Measurements from ENCODE around the gene KCNJ9. TPM values are rescaled to one million over a fixed set of nuclear protein-coding genes. Genes with fewer than 3 reads are reported as not detected.
A peak's percentile ranks its signal among the peaks of the same experiment; 100 is the strongest.

Gene KCNJ9
- total RNA-seq, 1 experiment from 2014 or later = not detected

DNA sequence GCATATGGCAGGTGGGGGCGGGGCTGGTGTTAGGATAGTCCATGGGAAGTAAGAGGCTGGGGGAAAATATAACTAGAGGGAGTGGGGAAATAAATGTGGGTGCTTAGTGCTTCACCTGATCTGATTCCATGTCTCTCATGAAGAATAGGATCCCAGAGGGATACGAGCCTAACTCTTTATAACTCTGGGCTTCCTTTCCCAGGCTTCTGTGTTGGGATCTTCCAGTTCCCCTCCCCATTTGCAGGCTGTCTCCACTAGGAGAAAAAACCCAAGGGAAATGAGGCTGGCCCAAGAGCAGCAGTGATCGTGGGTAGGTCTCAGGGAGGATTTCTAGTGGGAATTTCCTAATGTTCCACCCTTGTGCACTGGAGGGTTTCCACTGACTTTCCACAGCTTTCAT, 1.6 kb downstream of the KCNJ9 start:
- TF ChIP-seq CTCF (IDR thresholded peaks at IDR 0.05; ENCODE audit: insufficient read depth in 1 of 2, low read depth in 1 of 2, low read length in 1 of 2, severe bottlenecking in 1 of 2, unreplicated experiment in 1 of 2) = no peak
- Histone ChIP-seq H3K27me3 (replicated peaks; ENCODE audit: control insufficient read depth, insufficient read depth, low read length) (no peaks in the 10 kb centered on the region), H3K36me3 (ENCODE audit: control insufficient read depth, insufficient read depth, low read length) (no peaks in the 10 kb centered on the region), H3K4me3 (ENCODE audit: low read depth, low read length) (no peak overlapping the region), H3K9me3 (no peaks in the 10 kb centered on the region), H3K4me1 (no peaks in the 10 kb centered on the region)
- Mint-ChIP-seq H3K9me3 (ENCODE audit: unreplicated experiment) (no peaks in the 10 kb centered on the region), H3K4me1 (ENCODE audit: low read depth, unreplicated experiment) (peaks cover 7% of the 10 kb centered on the region), H3K4me3 (ENCODE audit: unreplicated experiment) (no peak overlapping the region), H3K36me3 (ENCODE audit: insufficient read depth, unreplicated experiment) (no peaks in the 10 kb centered on the region), H3K27ac (ENCODE audit: unreplicated experiment) (no peak overlapping the region), H3K27me3 (ENCODE audit: insufficient read depth, unreplicated experiment) (peaks cover 14% of the 10 kb centered on the region)
- intact Hi-C loops (cut with micrococcal nuclease; ENCODE audit: unreplicated experiment) = loop anchor here (10.0 kb wide), 1 partner anchor 148 kb away; no protein-coding TSS in a partner anchor
- no peak for DNase-seq
- no TSS peak for BruUV-seq (replicated peaks)
- POLR2A ChIA-PET = no interaction called here
- CTCF ChIA-PET = interaction anchor here (0.6 kb wide), 2 partner anchors 216 to 306 kb away, joined by 3 to 4 read pairs; no protein-coding TSS in a partner anchor

GRCh38 chr1:160083968-160084770, 2.8 kb downstream of the KCNJ9 start:
- H3K27me3 Mint-ChIP-seq (ENCODE audit: insufficient read depth, unreplicated experiment) = peaks cover 11% of the 10 kb centered on the region
- peak in 1 of 2 experiments; percentile 50 for DNase-seq
- no peaks in the 10 kb centered on the region for H3K9me3 Mint-ChIP-seq (ENCODE audit: unreplicated experiment)
- Histone ChIP-seq H3K4me3 (ENCODE audit: low read depth, low read length) (no peak overlapping the region), H3K36me3 (ENCODE audit: control insufficient read depth, insufficient read depth, low read length) (no peaks in the 10 kb centered on the region), H3K27me3 (replicated peaks; ENCODE audit: control insufficient read depth, insufficient read depth, low read length) (no peaks in the 10 kb centered on the region), H3K4me1 (no peaks in the 10 kb centered on the region), H3K9me3 (no peaks in the 10 kb centered on the region)
- TF ChIP-seq CTCF (IDR thresholded peaks at IDR 0.05; ENCODE audit: insufficient read depth in 1 of 2, low read depth in 1 of 2, low read length in 1 of 2, severe bottlenecking in 1 of 2, unreplicated experiment in 1 of 2) = peak; percentile 18 to 46
- no peaks in the 10 kb centered on the region for H3K36me3 Mint-ChIP-seq (ENCODE audit: insufficient read depth, unreplicated experiment)
- CTCF ChIA-PET = interaction anchor here (1.7 kb wide), 2 partner anchors 18 to 136 kb away, joined by 12 to 14 read pairs; no protein-coding TSS in a partner anchor
- intact Hi-C loops (cut with micrococcal nuclease; ENCODE audit: unreplicated experiment) = loop anchor here (10.0 kb wide), 1 partner anchor 149 kb away; no protein-coding TSS in a partner anchor
- POLR2A ChIA-PET = no interaction called here
- H3K27ac Mint-ChIP-seq (ENCODE audit: unreplicated experiment) = no peak overlapping the region
- no peak overlapping the region for H3K4me3 Mint-ChIP-seq (ENCODE audit: unreplicated experiment)
- H3K4me1 Mint-ChIP-seq (ENCODE audit: low read depth, unreplicated experiment) = peaks cover 7% of the 10 kb centered on the region
- no TSS peak for BruUV-seq (replicated peaks)

GRCh38 chr1:160084771-160085321, 3.5 kb downstream of the KCNJ9 start:
- no peak overlapping the region for H3K27ac Mint-ChIP-seq (ENCODE audit: unreplicated experiment)
- intact Hi-C loops (cut with micrococcal nuclease; ENCODE audit: unreplicated experiment) = loop anchor here (1.0 to 10.0 kb wide), 4 partner anchors 13 to 167 kb away; partner anchors contain the start of gene IGSF8
- H3K27me3 Mint-ChIP-seq (ENCODE audit: insufficient read depth, unreplicated experiment) = peaks cover 11% of the 10 kb centered on the region
- H3K36me3 Mint-ChIP-seq (ENCODE audit: insufficient read depth, unreplicated experiment) = no peaks in the 10 kb centered on the region
- no peaks in the 10 kb centered on the region for H3K9me3 Mint-ChIP-seq (ENCODE audit: unreplicated experiment)
- no peaks in the 10 kb centered on the region for H3K27me3 ChIP-seq (replicated peaks; ENCODE audit: control insufficient read depth, insufficient read depth, low read length)
- no peaks in the 10 kb centered on the region for H3K9me3 ChIP-seq
- H3K4me1 Mint-ChIP-seq (ENCODE audit: low read depth, unreplicated experiment) = peaks cover 7% of the 10 kb centered on the region
- ChIA-PET POLR2A (no interaction called here), CTCF (interaction anchor here (1.2 to 1.7 kb wide), 4 partner anchors 17 to 135 kb away, joined by 3 to 14 read pairs (median 8); no protein-coding TSS in a partner anchor)
- no peaks in the 10 kb centered on the region for H3K4me1 ChIP-seq
- no peaks in the 10 kb centered on the region for H3K36me3 ChIP-seq (ENCODE audit: control insufficient read depth, insufficient read depth, low read length)
- no peak overlapping the region for H3K4me3 Mint-ChIP-seq (ENCODE audit: unreplicated experiment)
- no peak for TF ChIP-seq CTCF (IDR thresholded peaks at IDR 0.05; ENCODE audit: insufficient read depth in 1 of 2, low read depth in 1 of 2, low read length in 1 of 2, severe bottlenecking in 1 of 2, unreplicated experiment in 1 of 2)
- BruUV-seq (replicated peaks) = no TSS peak
- H3K4me3 ChIP-seq (ENCODE audit: low read depth, low read length) = no peak overlapping the region
- DNase-seq = no peak
